Spinal cord (tissue), 10 donors: ENCODE measurements around the gene PPIA. TPM values are rescaled to one million over a fixed set of nuclear protein-coding genes. Genes with fewer than 3 reads are reported as not detected.
"Not testable (repeated sequence)": the region's sequence is repeated elsewhere in the genome, so short reads cannot be mapped to it uniquely, and the experiment has no call there.

Source experiments
- DNase-seq, 6 donors: peaks; one replicate each; pipeline versions ENCODE4 v3.0.0 to v3.0.0-alpha.2; 2013 to 2015; ENCODE audit warnings: low spot score in 6 of 6, low read depth in 4 of 6
- H3K27ac ChIP-seq: one replicate; pipeline ENCODE4 v1.5.1; 2013; ENCODE audit warnings: low read depth, low read length, control low read depth
- H3K27me3 ChIP-seq: one replicate; pipeline ENCODE4 v1.6.1; 2013; ENCODE audit warnings: low read length; ENCODE audit not compliant: control insufficient read depth, insufficient read depth
- H3K36me3 ChIP-seq: one replicate; pipeline ENCODE4 v1.6.1; 2013; ENCODE audit warnings: low read length; ENCODE audit not compliant: control insufficient read depth, insufficient read depth
- H3K4me1 ChIP-seq: one replicate; pipeline ENCODE4 v1.6.1; 2013; ENCODE audit warnings: low read length; ENCODE audit not compliant: control insufficient read depth, insufficient read depth
- H3K4me3 ChIP-seq: one replicate; pipeline ENCODE4 v1.5.1; 2013; ENCODE audit warnings: low read depth, low read length, control low read depth
- H3K9me3 ChIP-seq: one replicate; pipeline ENCODE4 v1.6.1; 2013; ENCODE audit warnings: low read length; ENCODE audit not compliant: control insufficient read depth, insufficient read depth
- WGBS: methylation state at CpG from one replicate; pipeline ENCODE4 v1.1.5; 2013; ENCODE audit warnings: missing lambda C conversion rate; ENCODE audit not compliant: insufficient coverage; 5-methylcytosine and 5-hydroxymethylcytosine counted together
- polyA plus RNA-seq, 2 donors: library from polyadenylated mRNA; unstranded; fragments of 120-200 nt; gene quantifications; one replicate each; pipeline ENCODE4 v1.2.1, GENCODE V29; 2013; ENCODE audit not compliant: insufficient read length in 2 of 2
- total RNA-seq, 2 donors: library from RNA; depleted of rRNA in 1 of 2; stranded (reverse); fragments of 120-200 nt in 1 of 2; fragments of >200 nt in 1 of 2; gene quantifications; one replicate each; pipeline versions ENCODE4 v1.2.3 to v1.2.4, GENCODE V29; 2013 to 2014
- donor health status: healthy.

The PPIA gene
- total and polyA plus RNA-seq, 4 donors = 1,246 to 1,903 (median 1,398) TPM

GRCh38 chr7:44811571-44811970 lies 15.1 kb downstream of the PPIA start:
- H3K36me3 ChIP-seq = peaks cover 7% of the 10 kb centered on the region
- no peak overlapping the region for H3K4me3 ChIP-seq
- no peaks in the 10 kb centered on the region for H3K27me3 ChIP-seq
- no peak for DNase-seq
- WGBS = 95% methylated on average over 6 of the region's 6 CpGs
- no peaks in the 10 kb centered on the region for H3K9me3 ChIP-seq
- no peak overlapping the region for H3K27ac ChIP-seq
- H3K4me1 ChIP-seq = no peaks in the 10 kb centered on the region

- no peak for DNase-seq
These were observed 18.4 kb downstream of the PPIA start for GRCh38 chr7:44814919-44815318.

GRCh38 chr7:44819292-44819691 lies 22.8 kb downstream of the PPIA start:
- no peaks in the 10 kb centered on the region for H3K4me1 ChIP-seq
- no peak for DNase-seq
- 80% methylated on average over 1 of the region's 2 CpGs for WGBS

More at GRCh38 chr7:44814919-44815318, 18.4 kb downstream of the PPIA start:
- Histone ChIP-seq H3K4me1 (no peaks in the 10 kb centered on the region), H3K9me3 (no peaks in the 10 kb centered on the region), H3K27ac (no peak overlapping the region), H3K4me3 (no peak overlapping the region), H3K36me3 (peaks cover 7% of the 10 kb centered on the region), H3K27me3 (no peaks in the 10 kb centered on the region)
- 88% methylated on average over 2 of the region's 2 CpGs for WGBS

DNA sequence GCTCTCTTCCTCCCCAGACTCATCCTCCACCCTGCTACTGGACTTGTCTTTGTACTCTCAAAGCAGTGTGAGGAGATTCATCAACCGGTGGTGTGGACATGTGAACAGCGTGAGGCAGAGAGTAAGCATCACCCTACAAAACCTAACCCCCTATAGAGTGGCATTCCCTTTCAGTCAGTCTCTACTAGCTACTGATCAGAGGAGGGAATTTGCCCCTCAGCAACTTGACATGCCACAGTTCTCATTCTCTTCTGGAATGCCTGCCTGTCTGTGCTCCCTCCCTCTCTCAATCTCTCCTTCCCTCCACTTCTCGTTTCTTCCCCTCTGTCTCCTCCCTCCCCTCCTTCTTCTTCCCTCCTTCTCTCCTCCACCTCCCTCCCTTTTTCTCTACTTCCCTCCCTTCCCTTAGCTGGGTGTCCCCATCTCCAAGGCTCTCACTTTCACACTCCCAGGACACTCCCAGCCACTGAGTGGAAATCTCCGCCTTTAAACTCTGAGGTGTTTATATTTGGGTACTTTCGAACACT lies 26.8 kb downstream of the PPIA start:
- no peak for DNase-seq
- Histone ChIP-seq H3K4me3 (no peak overlapping the region), H3K27me3 (no peaks in the 10 kb centered on the region), H3K36me3 (peaks cover 3% of the 10 kb centered on the region), H3K9me3 (no peaks in the 10 kb centered on the region), H3K4me1 (no peaks in the 10 kb centered on the region), H3K27ac (no peak overlapping the region)
- 65% methylated on average over 2 of the region's 5 CpGs for WGBS

More at GRCh38 chr7:44819292-44819691, 22.8 kb downstream of the PPIA start:
- Histone ChIP-seq H3K36me3 (no peaks in the 10 kb centered on the region), H3K4me3 (no peak overlapping the region), H3K27ac (no peak overlapping the region), H3K27me3 (no peaks in the 10 kb centered on the region), H3K9me3 (no peaks in the 10 kb centered on the region)

- Histone ChIP-seq H3K36me3 (peaks cover 12% of the 10 kb centered on the region), H3K27me3 (no peaks in the 10 kb centered on the region), H3K4me3 (no peak overlapping the region), H3K4me1 (no peaks in the 10 kb centered on the region), H3K9me3 (no peaks in the 10 kb centered on the region), H3K27ac (no peak overlapping the region)
- WGBS = 89% methylated on average over 2 of the region's 2 CpGs
- DNase-seq = no peak
These were observed 28.5 kb downstream of the PPIA start for GRCh38 chr7:44824894-44825526.

GRCh38 chr7:44827567-44827966 lies 31.1 kb downstream of the PPIA start:
- H3K27me3 ChIP-seq = no peaks in the 10 kb centered on the region
- WGBS = no CpG with 5 or more reads among the region's 3 CpGs
- H3K4me1 ChIP-seq = no peaks in the 10 kb centered on the region
- no peak overlapping the region for H3K4me3 ChIP-seq
- peaks cover 20% of the 10 kb centered on the region for H3K36me3 ChIP-seq
- no peaks in the 10 kb centered on the region for H3K9me3 ChIP-seq
- no peak overlapping the region for H3K27ac ChIP-seq
- no peak for DNase-seq

- Histone ChIP-seq H3K27ac (no peak overlapping the region), H3K36me3 (peaks cover 42% of the 10 kb centered on the region), H3K27me3 (no peaks in the 10 kb centered on the region), H3K4me1 (no peaks in the 10 kb centered on the region), H3K4me3 (no peak overlapping the region), H3K9me3 (no peaks in the 10 kb centered on the region)
- no CpG with 5 or more reads among the region's 2 CpGs for WGBS
- no peak for DNase-seq
These were observed 42.3 kb downstream of the PPIA start for GRCh38 chr7:44838751-44839150.

DNA sequence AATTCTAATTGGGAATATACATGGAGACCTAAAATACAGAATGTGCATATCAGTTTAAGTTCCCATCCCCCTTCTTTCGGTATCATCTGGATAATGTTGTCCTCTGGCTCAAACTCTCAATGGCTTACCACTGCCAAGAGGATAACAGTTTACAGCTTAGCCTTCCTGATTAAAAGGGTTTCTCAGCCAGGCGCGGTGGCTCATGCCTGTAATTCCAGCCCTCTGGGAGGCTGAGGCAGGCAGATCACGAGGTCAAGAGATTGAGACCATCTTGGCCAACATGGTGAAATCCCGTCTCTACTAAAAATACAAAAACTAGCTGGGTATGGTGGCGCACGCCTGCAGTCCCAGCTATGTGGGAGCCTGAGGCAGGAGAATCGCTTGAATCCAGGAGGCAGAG lies 46.2 kb downstream of the PPIA start:
- H3K9me3 ChIP-seq, H3K27ac ChIP-seq, DNase-seq, H3K27me3 ChIP-seq, H3K4me3 ChIP-seq, H3K4me1 ChIP-seq: not testable (repeated sequence)
- H3K36me3 ChIP-seq = peaks cover 33% of the 10 kb centered on the region
- 94% methylated on average over 3 of the region's 8 CpGs for WGBS

GRCh38 chr7:44843440-44843839 lies 47.0 kb downstream of the PPIA start:
- H3K27ac ChIP-seq, H3K27me3 ChIP-seq: not testable (repeated sequence)

DNA sequence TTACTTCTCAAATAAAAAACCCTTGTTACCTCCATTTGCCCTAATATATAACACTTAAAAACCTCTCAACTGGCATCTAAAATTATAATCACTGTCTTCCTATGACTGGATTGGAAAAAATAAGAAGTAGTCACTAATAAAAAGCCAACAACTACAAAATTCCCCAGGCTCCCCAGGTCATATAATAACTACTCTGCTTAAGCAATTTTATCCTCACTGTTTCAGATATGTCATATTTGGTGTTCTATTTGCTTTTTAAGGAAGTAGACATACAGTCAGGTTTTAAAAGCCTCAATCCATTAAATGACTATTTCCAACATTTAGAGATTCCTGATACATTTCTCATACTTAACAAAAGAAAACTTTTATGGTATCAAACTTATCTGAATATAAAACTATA lies 49.0 kb downstream of the PPIA start:
- Histone ChIP-seq H3K9me3 (no peaks in the 10 kb centered on the region), H3K27me3 (no peaks in the 10 kb centered on the region), H3K27ac (no peak overlapping the region), H3K36me3 (peaks cover 9% of the 10 kb centered on the region), H3K4me3 (no peak overlapping the region), H3K4me1 (peaks cover 11% of the 10 kb centered on the region)
- DNase-seq = no peak

More at GRCh38 chr7:44843440-44843839, 47.0 kb downstream of the PPIA start:
- not testable (repeated sequence) for DNase-seq, H3K4me3 ChIP-seq, H3K4me1 ChIP-seq, H3K9me3 ChIP-seq
- 100% methylated on average over 1 of the region's 5 CpGs for WGBS
- peaks cover 25% of the 10 kb centered on the region for H3K36me3 ChIP-seq
